Glomerular endothelial cell (primary cell): ENCODE data around the gene COL6A5. TPM values are rescaled to one million over a fixed set of nuclear protein-coding genes. Genes with fewer than 3 reads are reported as not detected.

Experiments
- DNase-seq: peaks from one replicate; pipeline ENCODE4 v3.0.0-alpha.2; 2011; ENCODE audit warnings: low read depth, low spot score; ENCODE audit errors: extremely low read depth
- total RNA-seq: library from RNA; depleted of rRNA; stranded (reverse); fragments of >200 nt; gene quantifications from 2 replicates; pipeline ENCODE4 v1.2.3, GENCODE V29; 2015

COL6A5 gene
- total RNA-seq, 1 donor from 2014 or later, result not detected

DNA sequence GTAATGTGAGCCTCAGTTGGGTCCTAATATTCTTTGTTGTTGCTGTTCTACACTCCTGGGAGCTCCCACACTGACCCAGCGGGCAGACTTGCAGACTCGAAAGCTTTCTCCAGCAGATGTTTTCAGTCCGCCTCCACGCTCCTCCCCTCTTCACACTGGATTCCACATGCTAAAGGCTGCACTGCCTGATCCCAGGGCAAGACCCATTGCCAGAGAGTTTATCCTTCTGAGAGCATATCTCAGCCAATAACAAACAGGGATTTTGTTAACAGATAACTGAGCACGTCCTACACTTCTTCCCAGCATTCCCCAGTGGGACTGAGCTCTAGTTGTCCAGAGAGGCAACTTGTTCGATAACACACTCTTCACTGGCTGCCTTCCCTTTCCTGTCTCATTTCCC is 163.5 kb downstream of the COL6A5 start:
- DNase-seq, result no peak

DNA sequence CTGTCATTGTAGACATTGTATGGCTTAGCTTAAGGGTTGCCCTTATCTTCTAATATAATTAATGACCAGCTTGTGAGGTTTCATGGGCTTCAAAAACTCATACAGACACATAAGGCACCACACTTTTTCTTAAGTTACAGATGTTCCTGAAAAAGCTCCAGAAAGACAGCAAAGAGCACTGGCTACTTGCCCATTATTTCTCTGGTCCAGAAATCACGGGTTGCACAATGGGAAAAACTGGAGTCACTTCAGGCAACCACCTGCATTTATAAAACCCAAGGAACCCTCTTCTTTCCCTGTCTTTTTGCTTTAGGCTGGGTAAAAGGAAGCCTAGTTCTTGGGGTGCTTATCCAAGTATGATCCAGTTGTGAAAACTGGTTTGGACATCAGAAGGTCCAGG is 169.2 kb downstream of the COL6A5 start:
- no peak for DNase-seq

DNA sequence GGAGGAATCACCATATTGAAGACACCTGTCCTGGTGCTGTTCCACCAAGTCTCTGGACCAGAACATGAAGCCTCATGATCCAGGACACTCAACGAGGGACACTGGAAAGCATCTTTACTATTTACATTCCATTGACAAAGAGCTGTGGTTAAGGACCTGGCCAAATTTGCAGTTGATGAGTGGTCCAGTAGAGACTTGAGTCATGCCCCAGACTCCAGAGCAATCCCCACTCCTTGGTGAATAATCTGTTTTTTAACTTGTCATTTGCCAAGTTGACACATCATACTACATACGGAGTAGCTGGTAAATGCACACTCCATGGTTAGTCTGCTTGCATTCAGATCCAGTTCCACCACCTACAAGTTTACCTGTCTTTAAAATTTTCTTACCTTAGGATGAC is 170.3 kb downstream of the COL6A5 start:
- DNase-seq, result no peak

DNA sequence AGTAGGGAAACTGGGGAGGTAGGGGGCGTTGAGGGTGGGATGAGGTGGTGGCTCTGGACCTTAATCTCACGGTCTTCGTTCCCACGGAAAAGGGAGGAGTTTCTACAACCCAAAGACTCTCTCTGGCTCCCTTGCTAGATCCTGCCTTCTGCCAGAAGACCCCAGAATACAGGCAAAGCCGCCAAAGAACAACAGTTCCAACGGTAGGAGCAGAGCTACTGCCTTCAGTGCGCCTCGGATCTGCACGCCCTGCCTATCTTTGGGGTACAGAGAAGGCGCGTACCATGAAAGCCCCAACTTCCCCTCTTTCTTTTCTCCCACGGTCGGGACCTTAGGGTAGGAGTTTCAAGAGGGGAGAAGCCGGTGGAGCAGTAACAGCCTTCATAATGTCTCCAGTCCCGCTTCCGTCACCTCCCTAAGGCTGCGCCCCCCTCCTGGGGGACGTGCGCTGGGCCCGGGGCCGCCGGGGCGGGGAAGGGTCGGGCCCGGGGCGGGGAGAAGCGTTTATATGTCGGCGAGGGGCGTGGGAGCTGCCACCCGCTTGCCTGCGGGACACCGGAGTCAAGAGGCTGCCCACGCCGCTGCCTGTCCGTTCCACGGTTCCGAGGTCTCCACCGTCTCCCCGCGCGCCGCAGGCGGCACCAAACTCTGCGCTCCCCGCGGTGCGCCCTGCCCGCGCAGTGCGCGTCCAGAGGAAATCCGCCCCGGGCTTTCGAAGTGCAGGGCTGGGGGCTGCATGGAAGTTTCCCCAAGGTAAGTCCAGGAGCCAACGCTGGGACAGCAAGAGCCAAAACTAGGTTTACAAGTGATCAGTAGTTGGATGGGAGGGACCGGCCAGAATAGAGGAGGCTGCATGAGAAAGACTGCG is 171.4 kb downstream of the COL6A5 start, which contains the start of gene COL6A6:
TSS of gene COL6A6 (plus strand) at position 533 of the 868 bp plus-strand sequence. CDS start 43,188 bp downstream, outside the sequence.
- DNase-seq, result no peak

DNA sequence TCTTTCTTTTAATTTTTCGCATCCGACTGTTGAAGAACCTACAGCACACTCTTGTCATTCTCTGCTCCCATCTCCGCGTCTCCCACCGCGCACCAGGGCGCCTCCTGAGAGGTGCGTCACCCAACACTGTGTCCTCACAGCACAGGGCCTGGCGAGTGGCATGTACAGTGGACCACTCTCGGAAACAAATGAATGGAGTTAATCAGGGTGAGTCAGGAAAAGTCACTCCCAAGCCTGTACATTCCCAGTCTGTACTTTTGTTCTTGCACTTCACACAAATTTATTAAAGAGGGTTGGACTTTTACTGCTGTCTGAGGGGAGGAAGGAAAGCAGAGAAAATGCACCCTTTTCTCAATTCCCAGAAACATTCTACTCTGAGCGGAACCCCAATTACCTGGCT is 172.1 kb downstream of the COL6A5 start:
- DNase-seq, result no peak

DNA sequence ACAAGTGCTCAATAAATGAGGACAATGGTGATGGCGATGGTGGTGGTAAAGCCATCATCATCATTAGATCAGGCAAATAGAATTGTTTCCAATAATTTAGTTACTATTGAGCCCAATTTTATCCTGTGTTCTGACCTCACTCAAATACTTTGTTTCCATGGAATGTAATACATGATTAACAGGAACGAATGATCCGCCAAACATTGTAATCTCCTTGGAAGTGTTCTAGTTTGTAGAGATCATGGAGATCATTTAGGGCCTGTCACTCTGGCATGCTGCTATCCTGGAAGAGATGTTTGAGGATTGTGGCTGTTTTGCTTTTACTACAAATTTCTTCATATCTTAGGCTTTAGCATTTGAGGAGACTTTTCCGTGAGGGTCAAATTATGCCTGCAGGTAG is 174.3 kb downstream of the COL6A5 start:
- no peak for DNase-seq

DNA sequence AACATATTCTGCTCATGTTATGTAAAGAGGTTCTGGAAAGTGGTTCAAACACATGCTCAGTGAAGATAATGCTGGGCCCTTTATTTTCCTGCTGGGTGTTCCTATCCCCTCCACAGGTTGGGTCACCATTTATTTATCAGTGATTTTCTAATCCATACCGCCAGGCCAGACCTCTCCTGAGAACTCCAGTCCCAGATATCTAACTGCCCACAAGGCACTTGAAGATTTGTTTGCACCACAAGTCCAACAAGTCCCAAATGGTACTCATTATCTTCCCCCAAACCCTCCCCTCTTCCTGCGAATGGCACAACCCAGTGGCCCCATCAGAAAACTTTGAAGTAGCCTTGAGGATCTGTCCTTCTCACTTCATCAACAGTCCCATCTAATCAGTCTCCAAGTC is 176.9 kb downstream of the COL6A5 start:
- DNase-seq, result no peak

DNA sequence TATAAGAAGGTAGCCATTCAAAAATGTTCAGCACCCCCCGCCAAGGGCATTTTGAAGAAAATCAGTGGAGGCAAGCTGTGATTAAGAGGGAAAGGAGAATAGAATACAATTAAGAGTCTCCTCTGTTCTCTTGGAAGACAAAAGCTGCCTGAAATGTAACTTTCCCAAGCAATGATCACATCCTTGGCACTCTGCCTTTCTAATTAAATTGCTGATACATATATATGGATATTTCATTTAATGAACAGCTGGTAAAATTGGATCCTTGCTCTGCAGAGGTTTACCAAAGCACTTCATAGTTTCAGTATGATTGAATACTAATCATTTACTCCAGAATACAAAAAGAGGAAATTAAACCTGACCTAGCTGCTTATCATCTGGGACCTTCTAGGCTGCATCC is 182.0 kb downstream of the COL6A5 start:
- DNase-seq, result no peak

DNA sequence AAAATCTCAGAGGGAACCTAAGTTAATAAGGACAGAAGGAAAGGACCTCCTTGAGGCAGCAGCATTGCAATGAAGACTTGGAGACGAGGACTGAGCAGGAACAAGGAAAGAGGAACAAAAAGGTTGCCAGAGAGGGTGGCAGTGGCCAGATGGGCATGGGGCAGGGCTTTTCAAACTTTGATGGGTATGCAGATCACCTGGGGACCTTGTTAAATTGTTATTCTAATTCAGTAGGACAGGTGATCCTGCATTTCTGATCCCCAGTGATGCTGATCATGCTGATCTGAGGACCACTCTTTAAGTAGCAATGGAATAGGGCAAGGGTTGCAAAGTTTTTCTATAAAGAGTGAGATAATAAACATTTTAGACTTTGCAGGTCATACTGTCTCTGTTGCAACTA is 182.6 kb downstream of the COL6A5 start:
- no peak for DNase-seq

DNA sequence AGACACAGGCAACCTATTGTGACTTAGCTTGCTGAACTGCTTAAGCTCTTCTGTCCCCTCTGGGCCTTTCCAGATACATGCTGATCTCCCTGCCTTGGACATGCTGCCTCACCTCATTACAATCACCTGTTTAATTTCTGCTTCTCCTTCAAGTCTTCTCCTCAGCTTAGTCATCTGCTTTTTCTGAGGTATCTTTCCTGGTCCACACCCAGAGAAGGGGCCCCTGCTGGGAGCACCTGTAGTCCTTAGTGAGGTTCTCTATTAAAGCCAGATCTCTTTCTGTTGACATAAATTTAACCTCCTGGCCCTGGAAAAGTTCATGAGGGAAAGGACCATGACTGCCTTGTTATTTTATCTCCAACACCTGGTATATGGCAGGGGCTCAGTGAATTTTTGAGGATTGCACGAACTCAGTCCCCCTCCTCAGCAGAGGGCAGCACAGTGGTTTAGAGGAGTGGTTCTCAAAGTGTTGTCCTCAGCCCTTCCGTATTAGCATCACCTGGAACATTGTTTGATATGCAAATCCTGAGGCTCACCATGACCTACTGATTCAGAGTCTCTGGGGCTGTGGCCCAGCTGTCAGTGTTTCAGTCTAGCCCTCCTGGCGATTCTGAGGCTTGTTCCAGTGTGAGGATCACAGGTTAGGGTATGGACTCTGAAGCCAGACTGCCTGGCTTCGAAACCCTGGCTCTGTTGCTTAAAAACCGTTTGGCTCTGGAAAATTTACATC is 184.2 kb downstream of the COL6A5 start:
- DNase-seq, result no peak

DNA sequence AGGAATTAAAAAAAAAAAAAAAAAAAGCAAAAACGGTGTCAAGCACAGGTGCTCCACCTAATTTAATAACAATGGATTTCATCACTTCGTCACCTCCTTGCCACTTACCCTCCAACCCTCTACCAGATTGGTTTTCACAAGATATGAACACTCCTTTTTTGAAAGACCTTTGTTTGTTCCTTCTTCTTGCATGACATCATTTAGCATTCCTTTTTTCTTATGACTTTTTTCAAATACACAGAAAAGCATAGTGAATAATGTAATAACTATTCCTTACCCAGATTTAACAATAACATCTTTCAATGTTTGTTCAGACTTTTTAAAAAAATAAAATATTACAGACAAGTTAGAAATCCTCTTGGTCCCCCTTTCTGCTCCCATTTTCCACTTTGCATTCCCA is 187.8 kb downstream of the COL6A5 start:
- no peak for DNase-seq

Other genes with a start within 250 kb of the COL6A5 start
- gene COL6A6, start 171.5 kb downstream of the COL6A5 start, total RNA-seq, result not detected in 2 replicates